ENCODE measurements around the gene NRXN2. TPM values are rescaled to one million over a fixed set of nuclear protein-coding genes. Genes with fewer than 3 reads are reported as not detected.

The NRXN2 gene
- total RNA-seq, 1 donor from 2014 or later, result 50.4 TPM

DNA sequence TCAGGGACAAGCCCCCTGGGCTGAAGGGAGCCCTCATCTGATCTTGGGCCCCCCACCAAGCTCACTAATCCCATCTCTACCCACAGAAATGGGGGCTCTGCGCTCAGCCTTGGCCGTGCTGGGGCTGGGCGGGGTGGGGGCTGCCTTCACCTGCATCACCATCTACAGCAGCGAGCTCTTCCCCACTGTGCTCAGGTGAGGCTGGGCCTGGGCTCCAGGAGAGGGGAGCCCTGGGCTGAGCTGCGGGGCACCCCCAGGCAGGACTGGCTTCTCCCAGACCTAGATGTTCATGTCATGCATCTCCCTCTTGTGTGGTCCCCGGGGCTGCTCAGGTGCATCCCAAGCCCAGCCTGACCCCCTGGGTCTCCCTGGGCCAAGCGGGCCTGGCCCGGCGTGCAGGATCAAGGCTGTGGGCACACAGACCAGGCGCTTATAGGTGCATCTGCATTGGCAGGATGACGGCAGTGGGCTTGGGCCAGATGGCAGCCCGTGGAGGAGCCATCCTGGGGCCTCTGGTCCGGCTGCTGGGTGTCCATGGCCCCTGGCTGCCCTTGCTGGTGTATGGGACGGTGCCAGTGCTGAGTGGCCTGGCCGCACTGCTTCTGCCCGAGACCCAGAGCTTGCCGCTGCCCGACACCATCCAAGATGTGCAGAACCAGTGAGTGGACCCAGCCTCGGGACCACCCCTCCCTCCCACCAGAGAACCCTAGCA lies 122.6 kb downstream of the NRXN2 start:
- TF ChIP-seq, protein P1, sequence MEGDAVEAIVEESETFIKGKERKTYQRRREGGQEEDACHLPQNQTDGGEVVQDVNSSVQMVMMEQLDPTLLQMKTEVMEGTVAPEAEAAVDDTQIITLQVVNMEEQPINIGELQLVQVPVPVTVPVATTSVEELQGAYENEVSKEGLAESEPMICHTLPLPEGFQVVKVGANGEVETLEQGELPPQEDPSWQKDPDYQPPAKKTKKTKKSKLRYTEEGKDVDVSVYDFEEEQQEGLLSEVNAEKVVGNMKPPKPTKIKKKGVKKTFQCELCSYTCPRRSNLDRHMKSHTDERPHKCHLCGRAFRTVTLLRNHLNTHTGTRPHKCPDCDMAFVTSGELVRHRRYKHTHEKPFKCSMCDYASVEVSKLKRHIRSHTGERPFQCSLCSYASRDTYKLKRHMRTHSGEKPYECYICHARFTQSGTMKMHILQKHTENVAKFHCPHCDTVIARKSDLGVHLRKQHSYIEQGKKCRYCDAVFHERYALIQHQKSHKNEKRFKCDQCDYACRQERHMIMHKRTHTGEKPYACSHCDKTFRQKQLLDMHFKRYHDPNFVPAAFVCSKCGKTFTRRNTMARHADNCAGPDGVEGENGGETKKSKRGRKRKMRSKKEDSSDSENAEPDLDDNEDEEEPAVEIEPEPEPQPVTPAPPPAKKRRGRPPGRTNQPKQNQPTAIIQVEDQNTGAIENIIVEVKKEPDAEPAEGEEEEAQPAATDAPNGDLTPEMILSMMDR (IDR thresholded peaks at IDR 0.05; ENCODE audit: partially characterized antibody, unreplicated experiment), result no peak
- Mint-ChIP-seq H3K27me3 (ENCODE audit: unreplicated experiment) (peaks cover 7% of the 10 kb centered on the region), H3K9me3 (ENCODE audit: unreplicated experiment) (peaks cover 3% of the 10 kb centered on the region), H3K4me1 (ENCODE audit: low read depth, unreplicated experiment) (peaks cover 2% of the 10 kb centered on the region), H3K36me3 (ENCODE audit: unreplicated experiment) (no peaks in the 10 kb centered on the region), H3K4me3 (ENCODE audit: unreplicated experiment) (no peak overlapping the region), H3K27ac (ENCODE audit: unreplicated experiment) (no peak overlapping the region)
- DNase-seq, result no peak

DNA sequence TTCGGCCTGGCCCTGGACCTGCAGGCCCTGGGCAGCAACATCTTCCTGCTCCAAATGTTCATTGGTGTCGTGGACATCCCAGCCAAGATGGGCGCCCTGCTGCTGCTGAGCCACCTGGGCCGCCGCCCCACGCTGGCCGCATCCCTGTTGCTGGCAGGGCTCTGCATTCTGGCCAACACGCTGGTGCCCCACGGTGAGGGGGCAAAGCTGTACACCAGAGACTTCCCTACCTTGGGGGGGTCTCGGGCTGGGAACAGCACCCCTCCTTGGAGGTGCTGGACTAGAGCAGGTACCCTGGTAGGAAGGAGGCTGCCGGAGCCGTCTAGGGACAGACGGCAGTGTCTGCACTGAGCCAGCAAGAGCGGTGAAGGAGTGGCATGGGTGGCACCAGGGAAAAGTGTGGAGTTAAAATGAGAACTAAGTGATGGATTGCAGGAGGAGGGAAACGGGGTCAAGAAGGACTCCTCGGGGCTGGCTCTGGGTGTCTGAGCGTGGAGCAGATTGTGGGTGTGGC lies 123.2 kb downstream of the NRXN2 start:
- Mint-ChIP-seq H3K9me3 (ENCODE audit: unreplicated experiment) (peaks cover 3% of the 10 kb centered on the region), H3K4me1 (ENCODE audit: low read depth, unreplicated experiment) (peaks cover 2% of the 10 kb centered on the region), H3K27me3 (ENCODE audit: unreplicated experiment) (peaks cover 7% of the 10 kb centered on the region), H3K4me3 (ENCODE audit: unreplicated experiment) (no peak overlapping the region), H3K36me3 (ENCODE audit: unreplicated experiment) (no peaks in the 10 kb centered on the region), H3K27ac (ENCODE audit: unreplicated experiment) (no peak overlapping the region)
- TF ChIP-seq, protein P1 (IDR thresholded peaks at IDR 0.05; ENCODE audit: partially characterized antibody, unreplicated experiment), result no peak
- no peak for DNase-seq

DNA sequence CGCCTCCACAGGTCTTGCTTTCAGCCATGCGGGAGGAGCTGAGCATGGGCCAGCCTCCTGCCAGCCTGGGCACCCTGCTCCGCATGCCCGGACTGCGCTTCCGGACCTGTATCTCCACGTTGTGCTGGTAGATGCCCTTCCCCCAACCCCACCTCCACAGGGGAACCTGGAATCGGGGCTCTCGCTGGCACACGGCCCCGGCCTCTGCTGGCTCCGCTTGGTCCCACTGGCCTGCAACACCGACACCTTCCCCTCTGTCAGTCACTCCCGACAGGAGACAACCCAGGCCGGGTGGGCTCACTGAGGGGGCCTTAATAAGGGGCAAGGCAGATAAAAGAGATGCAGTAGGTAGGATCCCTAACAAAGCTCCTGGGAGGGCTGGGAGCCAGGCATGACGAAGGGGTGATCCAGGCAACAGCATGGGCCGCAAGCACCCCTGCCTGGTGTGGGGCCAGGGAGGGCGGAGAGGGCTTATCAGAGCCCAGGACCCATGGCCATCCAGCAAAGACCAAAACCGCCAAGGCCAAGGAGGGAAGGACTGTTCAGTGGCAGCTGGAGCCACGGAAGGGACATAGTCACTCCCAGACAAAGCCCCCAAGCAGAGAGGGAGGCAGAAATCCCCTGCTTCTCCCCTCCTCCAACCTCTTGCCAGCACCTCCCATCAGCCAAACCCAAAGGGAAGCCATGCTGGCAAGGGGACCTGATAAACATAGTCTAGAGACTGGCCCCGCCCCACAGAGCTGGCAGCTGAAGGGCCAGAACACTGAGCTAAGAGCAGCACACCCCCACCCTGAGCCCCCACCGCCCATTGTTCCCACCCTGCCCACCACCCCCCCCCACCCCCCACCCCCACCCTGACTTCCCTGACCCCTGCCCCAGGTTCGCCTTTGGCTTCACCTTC lies 124.0 kb downstream of the NRXN2 start:
- peak; percentile 12 for DNase-seq
- TF ChIP-seq, protein P1 (IDR thresholded peaks at IDR 0.05; ENCODE audit: partially characterized antibody, unreplicated experiment), result no peak
- H3K4me3 Mint-ChIP-seq (ENCODE audit: unreplicated experiment), result no peak overlapping the region
- H3K4me1 Mint-ChIP-seq (ENCODE audit: low read depth, unreplicated experiment), result peaks cover 2% of the 10 kb centered on the region
- peaks cover 7% of the 10 kb centered on the region for H3K27me3 Mint-ChIP-seq (ENCODE audit: unreplicated experiment)
- no peaks in the 10 kb centered on the region for H3K36me3 Mint-ChIP-seq (ENCODE audit: unreplicated experiment)
- peaks cover 3% of the 10 kb centered on the region for H3K9me3 Mint-ChIP-seq (ENCODE audit: unreplicated experiment)
- no peak overlapping the region for H3K27ac Mint-ChIP-seq (ENCODE audit: unreplicated experiment)

DNA sequence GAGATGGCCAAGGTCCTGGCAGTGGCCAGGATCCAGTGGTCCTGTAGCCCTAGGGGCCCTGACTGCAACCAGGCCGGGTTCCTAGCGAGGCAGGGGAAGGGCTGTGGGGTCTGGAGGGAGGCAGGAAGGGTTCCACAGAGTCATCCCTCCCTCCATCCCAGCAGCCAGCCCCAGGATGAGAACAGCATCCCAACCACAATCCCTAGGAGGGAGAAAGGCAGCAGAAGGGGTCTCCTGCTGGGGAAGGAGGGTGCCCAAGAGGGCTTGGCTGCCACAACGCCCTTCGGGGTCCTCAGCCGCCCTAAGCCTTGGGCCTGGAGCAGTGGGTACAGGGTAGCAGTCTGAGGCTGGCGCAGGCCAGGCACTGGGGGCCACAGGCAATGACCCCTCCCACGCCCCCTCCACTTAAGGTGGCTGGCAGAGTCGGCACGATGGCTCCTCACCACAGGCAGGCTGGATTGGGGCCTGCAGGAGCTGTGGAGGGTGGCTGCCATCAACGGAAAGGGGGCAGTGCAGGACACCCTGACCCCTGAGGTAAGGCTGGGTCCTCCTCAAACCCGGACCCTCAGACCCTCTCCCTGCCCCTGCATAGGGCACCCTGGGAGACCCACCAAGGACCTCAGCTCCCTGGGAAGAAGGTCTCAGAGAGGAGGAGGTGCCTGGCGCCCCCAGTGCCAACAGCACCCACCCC lies 124.7 kb downstream of the NRXN2 start:
- H3K4me1 Mint-ChIP-seq (ENCODE audit: low read depth, unreplicated experiment), result peaks cover 2% of the 10 kb centered on the region

More for the DNA sequence above, 124.7 kb downstream of the NRXN2 start:
- Mint-ChIP-seq H3K27me3 (ENCODE audit: unreplicated experiment) (peaks cover 8% of the 10 kb centered on the region), H3K27ac (ENCODE audit: unreplicated experiment) (no peak overlapping the region), H3K36me3 (ENCODE audit: unreplicated experiment) (no peaks in the 10 kb centered on the region), H3K4me3 (ENCODE audit: unreplicated experiment) (no peak overlapping the region), H3K9me3 (ENCODE audit: unreplicated experiment) (peaks cover 3% of the 10 kb centered on the region)
- TF ChIP-seq, protein P1 (IDR thresholded peaks at IDR 0.05; ENCODE audit: partially characterized antibody, unreplicated experiment), result no peak
- peak; percentile 3 for DNase-seq
